Activated CD4-positive, alpha-beta T cell treated with anti-CD3 and anti-CD28 coated beads, Interleukin-2, amount 50 U/mL, for 4 hours (primary cell): ENCODE results near the gene PHYHIPL.
"Not testable (repeated sequence)": the region's sequence is repeated elsewhere in the genome, so short reads cannot be mapped to it uniquely, and the experiment has no call there.

Experiments used
- DNase-seq, 2 experiments: peaks; one replicate each; pipeline ENCODE4 v3.0.0-alpha.2; 2020

The PHYHIPL gene

GRCh38 chr10:59212301-59212798, 35.9 kb downstream of the PHYHIPL start:
- DNase-seq: no peak

- DNase-seq: no peak
Observed at GRCh38 chr10:59214160-59214559, 37.7 kb downstream of the PHYHIPL start.

GRCh38 chr10:59216178-59216869, 39.9 kb downstream of the PHYHIPL start:
- no peak for DNase-seq

- no peak for DNase-seq
Observed at GRCh38 chr10:59222788-59223187, 46.3 kb downstream of the PHYHIPL start.

GRCh38 chr10:59223597-59223996, 47.2 kb downstream of the PHYHIPL start:
- DNase-seq: not testable (repeated sequence)

- no peak for DNase-seq
Observed at GRCh38 chr10:59225211-59225610, 48.8 kb downstream of the PHYHIPL start.

GRCh38 chr10:59227136-59227673, 50.8 kb downstream of the PHYHIPL start:
- DNase-seq: no peak

- no peak for DNase-seq
Observed at GRCh38 chr10:59229441-59229840, 53.0 kb downstream of the PHYHIPL start.

GRCh38 chr10:59234194-59234593, 57.8 kb downstream of the PHYHIPL start:
- DNase-seq: no peak

- DNase-seq: no peak
Observed at GRCh38 chr10:59234816-59235429, 58.5 kb downstream of the PHYHIPL start.

- no peak for DNase-seq
Observed at GRCh38 chr10:59236064-59236697, 59.7 kb downstream of the PHYHIPL start.

- no peak for DNase-seq
Observed at GRCh38 chr10:59237775-59238174, 61.3 kb downstream of the PHYHIPL start.

GRCh38 chr10:59239108-59239507, 62.7 kb downstream of the PHYHIPL start:
- DNase-seq: not testable (repeated sequence)

GRCh38 chr10:59240582-59241183, 64.2 kb downstream of the PHYHIPL start:
- DNase-seq: no peak

GRCh38 chr10:59242057-59242456, 65.6 kb downstream of the PHYHIPL start:
- no peak for DNase-seq

- DNase-seq: no peak
Observed at GRCh38 chr10:59242991-59243390, 66.5 kb downstream of the PHYHIPL start.

GRCh38 chr10:59243611-59244195, 67.3 kb downstream of the PHYHIPL start:
- DNase-seq: no peak

- no peak for DNase-seq
Observed at GRCh38 chr10:59244871-59245270, 68.4 kb downstream of the PHYHIPL start.

GRCh38 chr10:59245686-59246085, 69.2 kb downstream of the PHYHIPL start:
- no peak for DNase-seq

- DNase-seq: no peak
Observed at GRCh38 chr10:59252491-59252890, 76.0 kb downstream of the PHYHIPL start.

GRCh38 chr10:59255463-59255862, 79.0 kb downstream of the PHYHIPL start:
- DNase-seq: no peak

- no peak for DNase-seq
Observed at GRCh38 chr10:59257224-59257623, 80.8 kb downstream of the PHYHIPL start.

- DNase-seq: no peak
Observed at GRCh38 chr10:59258890-59259289, 82.4 kb downstream of the PHYHIPL start.
